ENCODE measurements around the gene BICDL2.

BICDL2 gene

DNA sequence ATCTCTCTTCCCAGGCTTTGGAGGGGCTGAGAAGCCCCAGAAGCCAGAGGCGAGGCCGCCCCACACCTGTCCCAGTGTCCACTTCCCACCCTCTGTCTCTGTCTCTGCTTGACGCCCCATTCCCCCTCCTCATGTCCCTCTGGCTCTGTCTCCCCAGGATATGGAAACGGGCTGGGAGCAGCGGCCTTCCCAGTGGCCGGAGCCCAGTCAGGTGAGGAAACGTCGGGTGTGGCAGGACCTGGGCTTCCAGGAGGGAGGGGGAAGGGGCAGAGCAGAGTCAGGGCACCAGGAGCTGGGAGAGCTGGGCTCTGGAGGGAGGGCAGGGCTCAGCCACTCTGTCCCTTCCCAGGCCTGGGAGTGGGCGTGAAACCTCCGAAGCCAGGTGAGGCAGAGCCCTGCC lies 45.9 kb downstream of the BICDL2 start:
- H3K4me1 ChIP-seq (ENCODE audit: low read depth, poor library complexity, severe bottlenecking), result no peaks in the 10 kb centered on the region
- no peak overlapping the region for H3K9ac ChIP-seq
- no peak overlapping the region for H3K4me2 ChIP-seq
- H3K36me3 ChIP-seq (ENCODE audit: insufficient read depth), result no peaks in the 10 kb centered on the region
- no peak overlapping the region for H3K4me3 ChIP-seq (IDR thresholded peaks at IDR 0.05; ENCODE audit: insufficient read depth, low read depth, low read length)
- no peak overlapping the region for H2AFZ ChIP-seq (ENCODE audit: low read depth)
- H4K20me1 ChIP-seq (ENCODE audit: insufficient read depth), result no peaks in the 10 kb centered on the region
- peaks cover 100% of the 10 kb centered on the region for H3K27me3 ChIP-seq (ENCODE audit: insufficient read depth, low read depth)
- TF ChIP-seq, protein P1, sequence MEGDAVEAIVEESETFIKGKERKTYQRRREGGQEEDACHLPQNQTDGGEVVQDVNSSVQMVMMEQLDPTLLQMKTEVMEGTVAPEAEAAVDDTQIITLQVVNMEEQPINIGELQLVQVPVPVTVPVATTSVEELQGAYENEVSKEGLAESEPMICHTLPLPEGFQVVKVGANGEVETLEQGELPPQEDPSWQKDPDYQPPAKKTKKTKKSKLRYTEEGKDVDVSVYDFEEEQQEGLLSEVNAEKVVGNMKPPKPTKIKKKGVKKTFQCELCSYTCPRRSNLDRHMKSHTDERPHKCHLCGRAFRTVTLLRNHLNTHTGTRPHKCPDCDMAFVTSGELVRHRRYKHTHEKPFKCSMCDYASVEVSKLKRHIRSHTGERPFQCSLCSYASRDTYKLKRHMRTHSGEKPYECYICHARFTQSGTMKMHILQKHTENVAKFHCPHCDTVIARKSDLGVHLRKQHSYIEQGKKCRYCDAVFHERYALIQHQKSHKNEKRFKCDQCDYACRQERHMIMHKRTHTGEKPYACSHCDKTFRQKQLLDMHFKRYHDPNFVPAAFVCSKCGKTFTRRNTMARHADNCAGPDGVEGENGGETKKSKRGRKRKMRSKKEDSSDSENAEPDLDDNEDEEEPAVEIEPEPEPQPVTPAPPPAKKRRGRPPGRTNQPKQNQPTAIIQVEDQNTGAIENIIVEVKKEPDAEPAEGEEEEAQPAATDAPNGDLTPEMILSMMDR (conservative IDR thresholded peaks at IDR 0.05; ENCODE audit: low read depth, low read length), result no peak
- no peak overlapping the region for H3K27ac ChIP-seq
- H3K79me2 ChIP-seq (ENCODE audit: insufficient read depth, low read depth), result no peaks in the 10 kb centered on the region

DNA sequence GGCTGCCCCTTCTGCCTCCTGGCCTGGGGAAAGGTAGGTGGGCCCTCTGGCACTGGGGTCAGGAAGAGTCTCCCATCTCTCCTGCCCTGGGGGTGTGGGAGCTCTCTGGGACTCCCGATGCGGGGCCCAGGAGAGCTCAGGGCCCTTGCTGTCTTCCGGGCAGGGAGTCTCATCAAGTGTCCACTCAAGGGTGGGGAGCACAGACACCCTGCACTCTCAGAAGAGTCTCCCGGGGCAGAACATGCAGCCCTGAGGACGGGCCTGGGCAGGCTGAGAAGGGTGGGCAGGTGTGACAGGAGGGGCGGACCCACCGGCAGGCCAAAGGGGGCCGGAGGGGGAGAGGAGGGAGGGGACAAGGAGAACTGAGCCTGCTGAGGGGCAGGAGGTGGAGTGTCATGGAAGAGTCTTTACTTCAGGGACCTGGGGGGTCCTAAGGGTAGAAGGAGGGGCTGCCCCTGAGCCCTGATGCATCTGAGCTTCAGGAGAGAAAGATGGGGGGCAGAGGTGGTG lies 48.1 kb downstream of the BICDL2 start:
- TF ChIP-seq, protein P1 (conservative IDR thresholded peaks at IDR 0.05; ENCODE audit: low read depth, low read length), result no peak
- peaks cover 13% of the 10 kb centered on the region for H3K4me1 ChIP-seq (ENCODE audit: low read depth, poor library complexity, severe bottlenecking)

GRCh38 chr16:2987833-2988232 lies 48.9 kb downstream of the BICDL2 start:
- Histone ChIP-seq H3K9ac (no peak overlapping the region), H3K4me3 (IDR thresholded peaks at IDR 0.05; ENCODE audit: insufficient read depth, low read depth, low read length) (no peak overlapping the region), H3K4me2 (no peak overlapping the region), H3K27ac (no peak overlapping the region), H4K20me1 (ENCODE audit: insufficient read depth) (no peaks in the 10 kb centered on the region), H3K36me3 (ENCODE audit: insufficient read depth) (no peaks in the 10 kb centered on the region), H3K27me3 (ENCODE audit: insufficient read depth, low read depth) (peaks cover 92% of the 10 kb centered on the region), H2AFZ (ENCODE audit: low read depth) (no peak overlapping the region), H3K4me1 (ENCODE audit: low read depth, poor library complexity, severe bottlenecking) (peaks cover 21% of the 10 kb centered on the region), H3K79me2 (ENCODE audit: insufficient read depth, low read depth) (no peaks in the 10 kb centered on the region)
- TF ChIP-seq, protein P1 (conservative IDR thresholded peaks at IDR 0.05; ENCODE audit: low read depth, low read length), result no peak

More for the DNA sequence above, 48.1 kb downstream of the BICDL2 start:
- peaks cover 100% of the 10 kb centered on the region for H3K27me3 ChIP-seq (ENCODE audit: insufficient read depth, low read depth)
- H3K27ac ChIP-seq, result no peak overlapping the region
- no peak overlapping the region for H3K4me3 ChIP-seq (IDR thresholded peaks at IDR 0.05; ENCODE audit: insufficient read depth, low read depth, low read length)
- H3K36me3 ChIP-seq (ENCODE audit: insufficient read depth), result no peaks in the 10 kb centered on the region
- H2AFZ ChIP-seq (ENCODE audit: low read depth), result no peak overlapping the region
- no peaks in the 10 kb centered on the region for H4K20me1 ChIP-seq (ENCODE audit: insufficient read depth)
- no peak overlapping the region for H3K9ac ChIP-seq
- no peak overlapping the region for H3K4me2 ChIP-seq
- no peaks in the 10 kb centered on the region for H3K79me2 ChIP-seq (ENCODE audit: insufficient read depth, low read depth)

GRCh38 chr16:2987286-2987685 lies 49.5 kb downstream of the BICDL2 start:
- H3K79me2 ChIP-seq (ENCODE audit: insufficient read depth, low read depth), result no peaks in the 10 kb centered on the region
- no peak overlapping the region for H2AFZ ChIP-seq (ENCODE audit: low read depth)
- TF ChIP-seq, protein P1 (conservative IDR thresholded peaks at IDR 0.05; ENCODE audit: low read depth, low read length), result no peak
- no peak overlapping the region for H3K9ac ChIP-seq
- H3K27me3 ChIP-seq (ENCODE audit: insufficient read depth, low read depth), result peaks cover 86% of the 10 kb centered on the region
- H3K27ac ChIP-seq, result no peak overlapping the region
- H3K4me1 ChIP-seq (ENCODE audit: low read depth, poor library complexity, severe bottlenecking), result peaks cover 21% of the 10 kb centered on the region
- no peak overlapping the region for H3K4me3 ChIP-seq (IDR thresholded peaks at IDR 0.05; ENCODE audit: insufficient read depth, low read depth, low read length)
- no peaks in the 10 kb centered on the region for H3K36me3 ChIP-seq (ENCODE audit: insufficient read depth)
- no peak overlapping the region for H3K4me2 ChIP-seq
- no peaks in the 10 kb centered on the region for H4K20me1 ChIP-seq (ENCODE audit: insufficient read depth)
